HAP-1 (cell line): ENCODE results near the gene NPY2R.

Source experiments
- DNase-seq, 2 experiments: peaks; one replicate each; pipeline ENCODE4 v3.0.0-alpha.2; 2016 to 2020; ENCODE audit warnings: low spot score in 2 of 2
- H3K27me3 ChIP-seq: fragments of 250-450 bp; sonication (Bioruptor Pico); 2 replicates; pipeline ENCODE4 v1.5.1; 2020; ENCODE audit warnings: low read depth, mild to moderate bottlenecking, moderate library complexity
- H3K36me3 ChIP-seq: fragments of 250-450 bp; sonication (Bioruptor Pico); replicated peaks from 2 replicates; pipeline ENCODE4 v1.5.1; 2020; ENCODE audit warnings: mild to moderate bottlenecking
- H3K4me1 ChIP-seq: fragments of 250-450 bp; sonication (Bioruptor Pico); 2 replicates; pipeline ENCODE4 v1.5.1; 2020; ENCODE audit warnings: mild to moderate bottlenecking
- H3K4me3 ChIP-seq: fragments of 250-450 bp; sonication (Bioruptor Pico); 2 replicates; pipeline ENCODE4 v1.5.1; 2020; ENCODE audit warnings: mild to moderate bottlenecking, moderate library complexity
- H3K9me3 ChIP-seq: fragments of 250-450 bp; sonication (Bioruptor Pico); 2 replicates; pipeline ENCODE4 v1.5.1; 2020; ENCODE audit warnings: mild to moderate bottlenecking, moderate library complexity
- in situ Hi-C: fragments of 300-500 bp; cut with MboI; formaldehyde crosslinking; loops from 3 replicates; pipeline ENCODE4 v1.14.3; 2020; ENCODE audit warnings: low sequenced_read_pairs, inconsistent platforms, mixed read lengths

NPY2R gene

GRCh38 chr4:155208258-155209054 lies at the start of gene NPY2R:
TSS of gene NPY2R (plus strand) at chr4:155208636. CDS start at chr4:155213940, 5,304 bp downstream.
- Histone ChIP-seq H3K4me3 (no peak within 1 kb of the TSS), H3K9me3 (no peaks in the 10 kb centered on the region), H3K27me3 (peaks cover 19% of the 10 kb centered on the region), H3K4me1 (no peaks in the 10 kb centered on the region), H3K36me3 (no peaks in the 10 kb centered on the region)
- DNase-seq = no peak
- in situ Hi-C loops = no loop called here

DNA sequence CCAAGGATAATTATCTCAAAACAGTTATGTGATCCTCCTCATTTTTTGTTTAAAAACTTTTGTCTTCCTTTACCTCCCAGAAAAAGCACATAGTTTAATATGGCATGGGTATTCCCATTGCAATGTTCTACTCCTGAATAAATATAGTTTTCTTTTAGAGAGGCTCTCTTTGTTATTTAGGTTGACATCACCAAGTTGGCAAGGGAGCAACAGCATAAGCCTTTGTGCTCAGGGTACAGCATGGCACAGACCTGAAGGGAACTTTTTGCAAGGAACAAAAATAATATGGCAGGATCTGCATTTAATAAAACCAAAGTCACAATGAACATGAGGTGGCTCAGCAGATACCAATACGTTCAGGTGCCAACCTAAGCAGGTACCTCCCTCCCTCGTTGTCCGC lies 47.1 kb upstream of the NPY2R start:
- Histone ChIP-seq H3K9me3 (no peaks in the 10 kb centered on the region), H3K4me3 (no peak overlapping the region), H3K4me1 (no peaks in the 10 kb centered on the region), H3K36me3 (no peaks in the 10 kb centered on the region), H3K27me3 (no peaks in the 10 kb centered on the region)
- no peak for DNase-seq
- in situ Hi-C loops = no loop called here

GRCh38 chr4:155164718-155165117 lies 43.7 kb upstream of the NPY2R start:
- no peak for DNase-seq
- H3K36me3 ChIP-seq = no peaks in the 10 kb centered on the region
- H3K9me3 ChIP-seq = no peaks in the 10 kb centered on the region
- in situ Hi-C loops = no loop called here
- H3K4me1 ChIP-seq = no peaks in the 10 kb centered on the region
- H3K27me3 ChIP-seq = no peaks in the 10 kb centered on the region
- H3K4me3 ChIP-seq = no peak overlapping the region

- in situ Hi-C loops = no loop called here
- H3K9me3 ChIP-seq = no peaks in the 10 kb centered on the region
- H3K36me3 ChIP-seq = no peaks in the 10 kb centered on the region
- H3K4me3 ChIP-seq = no peak overlapping the region
- no peaks in the 10 kb centered on the region for H3K4me1 ChIP-seq
- H3K27me3 ChIP-seq = no peaks in the 10 kb centered on the region
- DNase-seq = no peak
These were observed 37.9 kb upstream of the NPY2R start for GRCh38 chr4:155170569-155170968.

DNA sequence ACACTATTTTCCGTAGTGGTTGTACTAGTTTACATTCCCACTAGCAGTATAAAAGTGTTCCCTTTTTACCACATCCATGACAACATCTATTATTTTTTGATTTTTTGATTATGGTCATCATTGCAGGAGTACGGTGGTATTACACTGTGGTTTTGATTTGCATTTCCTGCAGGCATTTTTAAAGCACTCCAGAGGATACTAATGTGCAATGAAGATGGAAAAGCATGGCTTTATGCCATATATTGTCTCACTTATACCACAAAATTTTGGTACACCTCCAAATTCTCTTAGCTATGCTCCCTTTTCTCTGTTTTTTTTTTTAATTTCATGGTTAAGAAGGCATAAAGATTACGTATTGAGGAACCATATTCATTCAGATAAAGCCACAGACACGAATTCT lies 35.1 kb upstream of the NPY2R start:
- Histone ChIP-seq H3K27me3 (no peaks in the 10 kb centered on the region), H3K4me1 (no peaks in the 10 kb centered on the region), H3K9me3 (no peaks in the 10 kb centered on the region), H3K36me3 (no peaks in the 10 kb centered on the region), H3K4me3 (no peak overlapping the region)
- in situ Hi-C loops = no loop called here
- no peak for DNase-seq

- in situ Hi-C loops = no loop called here
- no peak for DNase-seq
These were observed 33.8 kb upstream of the NPY2R start for GRCh38 chr4:155174668-155175067.

GRCh38 chr4:155179216-155179615 lies 29.2 kb upstream of the NPY2R start:
- in situ Hi-C loops = no loop called here
- DNase-seq = no peak
- H3K27me3 ChIP-seq = no peaks in the 10 kb centered on the region
- H3K36me3 ChIP-seq = no peaks in the 10 kb centered on the region
- H3K4me3 ChIP-seq = no peak overlapping the region
- H3K9me3 ChIP-seq = no peaks in the 10 kb centered on the region
- H3K4me1 ChIP-seq = no peaks in the 10 kb centered on the region

More at GRCh38 chr4:155174668-155175067, 33.8 kb upstream of the NPY2R start:
- H3K27me3 ChIP-seq = no peaks in the 10 kb centered on the region
- no peak overlapping the region for H3K4me3 ChIP-seq
- H3K9me3 ChIP-seq = no peaks in the 10 kb centered on the region
- H3K36me3 ChIP-seq = no peaks in the 10 kb centered on the region
- no peaks in the 10 kb centered on the region for H3K4me1 ChIP-seq

DNA sequence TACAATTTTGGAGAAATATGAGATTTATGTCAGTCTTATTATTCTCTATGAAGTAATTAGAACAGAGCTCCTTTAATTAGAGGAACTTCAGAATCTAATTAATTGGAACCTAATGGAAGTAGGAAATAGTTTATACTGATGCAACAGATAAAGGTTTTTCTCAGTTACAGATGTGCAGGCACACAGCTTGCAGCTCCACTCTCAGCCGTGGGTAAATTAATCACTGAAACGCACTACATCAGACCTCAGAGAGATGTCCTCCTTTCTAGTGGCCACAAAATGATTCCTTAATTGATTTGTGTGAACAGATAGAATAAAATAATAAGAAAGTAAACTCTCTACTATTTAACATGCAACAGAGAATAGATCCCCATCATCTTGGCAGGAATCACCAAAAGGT lies 21.5 kb upstream of the NPY2R start:
- Histone ChIP-seq H3K36me3 (no peaks in the 10 kb centered on the region), H3K4me1 (no peaks in the 10 kb centered on the region), H3K4me3 (no peak overlapping the region), H3K9me3 (no peaks in the 10 kb centered on the region), H3K27me3 (peaks cover 6% of the 10 kb centered on the region; the same call in 1 of the 2 replicates)
- DNase-seq = no peak
- in situ Hi-C loops = no loop called here

DNA sequence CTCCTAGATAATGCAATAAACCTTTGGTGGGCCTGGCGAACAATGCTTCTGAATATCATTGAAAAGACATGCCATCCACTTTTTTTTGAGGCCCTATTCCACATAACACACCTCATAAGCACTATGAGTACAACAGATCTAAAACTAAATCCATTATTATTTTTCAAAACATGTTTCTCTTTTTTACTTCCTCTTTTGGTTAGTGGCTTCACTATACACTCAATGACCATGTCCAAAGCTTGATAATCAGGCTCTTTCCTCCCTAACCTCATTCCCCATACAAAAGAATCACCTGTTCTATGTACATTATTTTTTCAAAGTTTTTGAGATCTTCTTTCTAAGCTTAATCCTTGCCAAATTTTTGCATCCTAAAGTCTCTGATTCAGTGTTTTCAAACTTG lies 20.4 kb upstream of the NPY2R start:
- in situ Hi-C loops = no loop called here
- Histone ChIP-seq H3K27me3 (peaks cover 6% of the 10 kb centered on the region; the same call in 1 of the 2 replicates), H3K4me1 (no peaks in the 10 kb centered on the region), H3K36me3 (no peaks in the 10 kb centered on the region), H3K4me3 (no peak overlapping the region), H3K9me3 (no peaks in the 10 kb centered on the region)
- no peak for DNase-seq

DNA sequence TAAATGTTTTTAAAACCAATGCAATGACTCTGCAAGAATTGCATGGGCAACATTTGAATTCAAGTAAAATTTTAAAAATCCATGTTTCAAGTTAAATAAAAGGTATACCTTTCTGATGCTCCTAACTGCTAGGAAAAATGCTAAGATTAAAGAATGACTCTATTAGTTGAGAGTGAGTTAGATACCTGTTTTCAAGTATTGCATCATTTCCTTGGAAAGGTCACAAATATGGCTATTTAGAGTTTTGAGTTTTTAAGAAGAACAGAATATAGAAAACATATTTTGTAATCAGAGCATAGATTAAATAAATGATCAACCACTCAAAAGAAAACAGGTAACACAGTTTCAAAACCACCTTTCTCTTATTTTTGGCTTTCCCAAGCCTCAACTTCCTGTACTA lies 18.3 kb upstream of the NPY2R start:
- Histone ChIP-seq H3K4me1 (no peaks in the 10 kb centered on the region), H3K27me3 (peaks cover 6% of the 10 kb centered on the region; the same call in 1 of the 2 replicates), H3K4me3 (no peak overlapping the region), H3K9me3 (no peaks in the 10 kb centered on the region), H3K36me3 (no peaks in the 10 kb centered on the region)
- in situ Hi-C loops = no loop called here
- DNase-seq = no peak

DNA sequence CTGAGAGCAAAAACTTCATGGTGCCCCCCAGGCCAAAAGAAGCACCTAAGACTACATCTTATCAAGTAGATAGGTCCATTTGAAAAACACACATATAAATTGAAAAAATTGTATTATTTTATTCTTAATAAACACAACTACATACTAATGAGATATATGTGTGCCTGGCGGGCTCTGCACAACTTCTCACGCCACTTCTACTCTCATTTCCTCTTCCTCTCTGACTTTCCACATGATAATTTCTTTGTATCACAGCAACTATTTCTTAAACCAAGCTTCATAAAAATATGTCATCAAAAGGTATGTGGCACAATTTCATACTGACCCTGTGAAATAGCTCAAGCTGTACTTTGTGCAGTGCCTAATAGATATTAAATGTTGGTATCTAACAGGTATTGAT lies 10.7 kb upstream of the NPY2R start:
- Histone ChIP-seq H3K4me1 (no peaks in the 10 kb centered on the region), H3K9me3 (no peaks in the 10 kb centered on the region), H3K27me3 (no peaks in the 10 kb centered on the region), H3K36me3 (no peaks in the 10 kb centered on the region), H3K4me3 (no peak overlapping the region)
- in situ Hi-C loops = no loop called here
- DNase-seq = no peak

- Histone ChIP-seq H3K9me3 (no peaks in the 10 kb centered on the region), H3K4me3 (no peak overlapping the region), H3K36me3 (no peaks in the 10 kb centered on the region), H3K4me1 (no peaks in the 10 kb centered on the region), H3K27me3 (peaks cover 19% of the 10 kb centered on the region)
- no peak for DNase-seq
- in situ Hi-C loops = no loop called here
These were observed 740 bp upstream of the NPY2R start for GRCh38 chr4:155207534-155208257.

DNA sequence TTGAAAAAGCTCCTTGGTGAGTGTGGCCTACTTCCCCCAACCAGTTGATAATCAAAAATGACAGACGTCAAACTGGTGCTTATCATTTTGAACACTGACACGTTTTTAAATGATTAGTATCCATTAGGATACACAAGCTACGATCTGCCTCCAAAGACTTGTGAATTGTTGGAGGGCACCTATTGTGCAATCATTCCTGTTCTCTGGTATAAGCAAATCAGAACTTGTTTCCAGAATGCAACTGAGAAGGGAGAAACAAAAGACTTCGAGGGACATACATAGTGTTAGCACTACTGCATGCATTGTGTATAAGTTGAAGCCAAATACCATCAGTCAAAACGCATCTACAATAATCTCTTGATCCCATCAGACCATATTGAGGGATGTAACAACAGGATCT lies 11.6 kb downstream of the NPY2R start:
- DNase-seq = no peak
- Histone ChIP-seq H3K4me1 (no peaks in the 10 kb centered on the region), H3K4me3 (no peak overlapping the region), H3K36me3 (no peaks in the 10 kb centered on the region), H3K9me3 (no peaks in the 10 kb centered on the region), H3K27me3 (no peaks in the 10 kb centered on the region)
- in situ Hi-C loops = no loop called here

- Histone ChIP-seq H3K4me3 (no peak overlapping the region), H3K36me3 (no peaks in the 10 kb centered on the region), H3K27me3 (peaks cover 2% of the 10 kb centered on the region; the same call in 1 of the 2 replicates), H3K9me3 (no peaks in the 10 kb centered on the region), H3K4me1 (no peaks in the 10 kb centered on the region)
- no peak for DNase-seq
- in situ Hi-C loops = no loop called here
These were observed 18.7 kb downstream of the NPY2R start for GRCh38 chr4:155227131-155227530.
